Loucy (cell line): Measurements from ENCODE around the gene SERINC3.

Experiments
- H2AFZ ChIP-seq: fragments of 200-600 bp; sonication (generic); 2 replicates; pipeline ENCODE4 v1.6.0; 2016; ENCODE audit warnings: antibody characterized with exemption, mild to moderate bottlenecking, low read length, moderate library complexity
- H3F3A ChIP-seq: fragments of 200-600 bp; 2 replicates; pipeline ENCODE4 v1.6.0; 2016; ENCODE audit warnings: antibody characterized with exemption, low read depth, mild to moderate bottlenecking
- H3K27me3 ChIP-seq: fragments of 200-600 bp; sonication (generic); 2 replicates; pipeline ENCODE4 v1.6.1; 2014; ENCODE audit warnings: low read length, mild to moderate bottlenecking; ENCODE audit not compliant: insufficient read depth, poor library complexity, severe bottlenecking
- H3K36me3 ChIP-seq: fragments of 200-600 bp; sonication (generic); 2 replicates; pipeline ENCODE4 v1.6.1; 2016; ENCODE audit warnings: low read length; ENCODE audit not compliant: insufficient read depth
- H3K4me1 ChIP-seq: fragments of 200-600 bp; sonication (generic); 2 replicates; pipeline ENCODE4 v1.5.1; 2014; ENCODE audit warnings: low read length, mild to moderate bottlenecking; ENCODE audit not compliant: insufficient read depth, poor library complexity, severe bottlenecking
- H3K4me2 ChIP-seq: fragments of 200-600 bp; sonication (generic); 2 replicates; pipeline ENCODE4 v1.6.0; 2014; ENCODE audit warnings: antibody characterized with exemption, low read length, low read depth, mild to moderate bottlenecking; ENCODE audit not compliant: poor library complexity, severe bottlenecking
- H3K4me3 ChIP-seq: fragments of 200-600 bp; sonication (generic); 2 replicates; pipeline ENCODE4 v1.5.1; 2014; ENCODE audit warnings: low read length, mild to moderate bottlenecking, mixed read lengths; ENCODE audit not compliant: poor library complexity, severe bottlenecking
- H3K79me2 ChIP-seq: fragments of 200-600 bp; sonication (generic); 2 replicates; pipeline ENCODE4 v1.6.1; 2014; ENCODE audit warnings: low read length; ENCODE audit not compliant: insufficient read depth
- H3K9ac ChIP-seq: fragments of 200-600 bp; sonication (generic); 2 replicates; pipeline ENCODE4 v1.6.0; 2014; ENCODE audit warnings: mild to moderate bottlenecking, low read depth, low read length, moderate library complexity; ENCODE audit not compliant: poor library complexity, severe bottlenecking
- H3K9me2 ChIP-seq: fragments of 200-600 bp; sonication (generic); replicated peaks from 2 replicates; pipeline ENCODE4 v1.6.1; 2016; ENCODE audit warnings: low read depth, low read length, mixed read lengths
- H3K9me3 ChIP-seq: fragments of 200-600 bp; sonication (generic); 2 replicates; pipeline ENCODE4 v1.6.1; 2014; ENCODE audit warnings: mild to moderate bottlenecking, antibody characterized with exemption, low read length, low read depth; ENCODE audit not compliant: insufficient read depth
- H4K20me1 ChIP-seq: fragments of 200-600 bp; sonication (generic); 2 replicates; pipeline ENCODE4 v1.6.0; 2014; ENCODE audit warnings: antibody characterized with exemption, low read length, mild to moderate bottlenecking; ENCODE audit not compliant: insufficient read depth, poor library complexity, severe bottlenecking
- CTCF ChIP-seq: fragments of 200-600 bp; sonication (generic); conservative IDR thresholded peaks from 2 replicates; pipeline ENCODE4 v1.5.1; 2014; ENCODE audit warnings: mild to moderate bottlenecking, antibody characterized with exemption, low read length
- EZH2phosphoT487 ChIP-seq: fragments of 200-600 bp; IDR thresholded peaks from 2 replicates; pipeline ENCODE4 v1.6.1; 2018; ENCODE audit warnings: antibody characterized with exemption, mild to moderate bottlenecking, moderate library complexity, borderline replicate concordance

SERINC3 gene

GRCh38 chr20:44488551-44488950 is 33.3 kb downstream of the SERINC3 start:
- H3K4me3 ChIP-seq = no peak overlapping the region
- no peaks in the 10 kb centered on the region for H3K79me2 ChIP-seq
- H3K4me1 ChIP-seq = no peaks in the 10 kb centered on the region
- H3K36me3 ChIP-seq = peaks cover 52% of the 10 kb centered on the region; the same call in 1 of the 2 replicates
- H3F3A ChIP-seq = no peaks in the 10 kb centered on the region
- TF ChIP-seq CTCF = no peak
- no peak for TF ChIP-seq EZH2phosphoT487
- H3K27me3 ChIP-seq = no peaks in the 10 kb centered on the region
- H2AFZ ChIP-seq = no peak overlapping the region
- H4K20me1 ChIP-seq = no peaks in the 10 kb centered on the region
- no peak overlapping the region for H3K9ac ChIP-seq
- no peaks in the 10 kb centered on the region for H3K9me3 ChIP-seq
- H3K9me2 ChIP-seq = no peaks in the 10 kb centered on the region
- no peak overlapping the region for H3K4me2 ChIP-seq

- TF ChIP-seq EZH2phosphoT487 (no peak), CTCF (no peak)
- Histone ChIP-seq H3K4me1 (no peaks in the 10 kb centered on the region), H3K4me3 (no peak overlapping the region), H3K9me2 (no peaks in the 10 kb centered on the region), H3K9ac (no peak overlapping the region), H3F3A (no peaks in the 10 kb centered on the region), H2AFZ (no peak overlapping the region), H4K20me1 (no peaks in the 10 kb centered on the region), H3K9me3 (no peaks in the 10 kb centered on the region), H3K36me3 (peaks cover 34% of the 10 kb centered on the region; the same call in 1 of the 2 replicates), H3K4me2 (no peak overlapping the region), H3K27me3 (no peaks in the 10 kb centered on the region), H3K79me2 (no peaks in the 10 kb centered on the region)
Observed at GRCh38 chr20:44485830-44486198, 36.1 kb downstream of the SERINC3 start.

GRCh38 chr20:44485078-44485829 is 36.6 kb downstream of the SERINC3 start:
- Histone ChIP-seq H3K9ac (no peak overlapping the region), H3K36me3 (peaks cover 31% of the 10 kb centered on the region; the same call in 1 of the 2 replicates)

More at GRCh38 chr20:44485078-44485829, 36.6 kb downstream of the SERINC3 start:
- Histone ChIP-seq H4K20me1 (no peaks in the 10 kb centered on the region), H3K4me1 (no peaks in the 10 kb centered on the region), H3K9me3 (no peaks in the 10 kb centered on the region), H3K79me2 (no peaks in the 10 kb centered on the region), H3K4me2 (no peak overlapping the region), H3F3A (no peaks in the 10 kb centered on the region), H3K4me3 (no peak overlapping the region), H3K27me3 (no peaks in the 10 kb centered on the region), H2AFZ (no peak overlapping the region), H3K9me2 (no peaks in the 10 kb centered on the region)
- TF ChIP-seq EZH2phosphoT487 (no peak), CTCF (no peak)
